OCI-LY7 (cell line): ENCODE data around the gene AFDN. TPM values are rescaled to one million over a fixed set of nuclear protein-coding genes. Genes with fewer than 3 reads are reported as not detected.

Experiments used
- BruUV-seq: library from RNA; stranded (reverse); fragments of 400-500 nt; replicated peaks from 2 replicates; lab custom pipeline; 2021; lab: Mats Ljungman, UMichigan
- CTCF ChIA-PET: fragments of 300-600 bp; sonication (Branson Sonifier 250); formaldehyde crosslinking; loops from one replicate; lab custom pipeline; 2022; ENCODE audit warnings: antibody characterized with exemption; ENCODE audit not compliant: unreplicated experiment; lab: Charles Lee
- POLR2A ChIA-PET: fragments of 300-600 bp; sonication (Branson Sonifier 250); formaldehyde crosslinking; loops from one replicate; lab custom pipeline; 2022; ENCODE audit warnings: antibody characterized with exemption; lab: Charles Lee
- DNase-seq: peaks from one replicate; pipeline ENCODE4 v3.0.0-alpha.2; 2015; ENCODE audit warnings: low spot score
- H2AFZ ChIP-seq: fragments of 200-600 bp; sonication (generic), shearing (Covaris generic); 2 replicates; pipeline ENCODE4 v1.6.1; 2014; ENCODE audit warnings: mild to moderate bottlenecking, antibody characterized with exemption, low read length, moderate library complexity
- H3K27ac ChIP-seq: fragments of 200-600 bp; sonication (generic); 2 replicates; pipeline ENCODE4 v1.5.1; 2014; ENCODE audit warnings: mixed run types, low read depth, mild to moderate bottlenecking, moderate library complexity, low read length, inconsistent platforms; ENCODE audit not compliant: poor library complexity, severe bottlenecking
- H3K36me3 ChIP-seq: fragments of 200-600 bp; sonication (generic); 2 replicates; pipeline ENCODE4 v1.6.1; 2014; ENCODE audit warnings: mild to moderate bottlenecking, antibody characterized with exemption, low read length, moderate library complexity, mixed read lengths; ENCODE audit not compliant: insufficient read depth
- H3K4me1 ChIP-seq: fragments of 200-600 bp; sonication (generic); 2 replicates; pipeline ENCODE4 v1.5.1; 2014; ENCODE audit warnings: mild to moderate bottlenecking, low read length; ENCODE audit not compliant: insufficient read depth, poor library complexity, severe bottlenecking
- H3K4me2 ChIP-seq: fragments of 200-600 bp; sonication (generic); 2 replicates; pipeline ENCODE4 v1.6.1; 2014; ENCODE audit warnings: mild to moderate bottlenecking, low read length
- H3K4me3 ChIP-seq: fragments of 200-600 bp; sonication (generic); 2 replicates; pipeline ENCODE4 v1.5.1; 2014; ENCODE audit warnings: mild to moderate bottlenecking, low read depth, low read length; ENCODE audit not compliant: poor library complexity, severe bottlenecking
- H3K79me2 ChIP-seq: fragments of 200-600 bp; sonication (generic); 2 replicates; pipeline ENCODE4 v1.6.1; 2016; ENCODE audit warnings: low read depth, mild to moderate bottlenecking, low read length, moderate library complexity, mixed read lengths; ENCODE audit not compliant: insufficient read depth
- H3K9me2 ChIP-seq: fragments of 200-600 bp; sonication (generic); 2 replicates; pipeline ENCODE4 v1.6.1; 2016; ENCODE audit warnings: mild to moderate bottlenecking, low read length, mixed read lengths; ENCODE audit not compliant: insufficient read depth
- H3K9me3 ChIP-seq: fragments of 200-600 bp; sonication (generic); 2 replicates; pipeline ENCODE4 v1.6.1; 2014; ENCODE audit warnings: mild to moderate bottlenecking, mixed run types, low read length, mixed read lengths
- H4K20me1 ChIP-seq: fragments of 200-600 bp; sonication (generic); 2 replicates; pipeline ENCODE4 v1.6.1; 2014; ENCODE audit warnings: mild to moderate bottlenecking, antibody characterized with exemption, low read length, moderate library complexity, mixed read lengths; ENCODE audit not compliant: insufficient read depth
- EZH2phosphoT487 ChIP-seq: fragments of 200-600 bp; sonication (generic); IDR thresholded peaks from 2 replicates; pipeline ENCODE4 v1.6.1; 2018; ENCODE audit warnings: low read depth, borderline replicate concordance, mild to moderate bottlenecking, mixed run types, antibody characterized with exemption, low read length, moderate library complexity, mixed read lengths
- intact Hi-C: fragments of 100-400 bp; cut with micrococcal nuclease; formaldehyde crosslinking; loops from one replicate; pipeline ENCODE4 v1.10.0; 2022; ENCODE audit not compliant: unreplicated experiment
- total RNA-seq, 2 experiments: library from RNA; depleted of rRNA in 1 of 2; stranded (reverse); fragments of >200 nt in 1 of 2; shearing (Covaris generic) in 1 of 2; gene quantifications; 2 replicates each; pipeline ENCODE4 v1.2.3, GENCODE V29; 2014 to 2022
- TF ChIP-seq, protein P1 (sequence below): fragments of 200-600 bp; sonication (generic); conservative IDR thresholded peaks from 2 replicates; pipeline ENCODE4 v1.5.1; 2014; ENCODE audit warnings: mild to moderate bottlenecking, antibody characterized with exemption, low read length, moderate library complexity, mixed read lengths

AFDN gene
- total RNA-seq, 2 experiments from 2014 or later = 43.6 to 71.6 TPM

DNA sequence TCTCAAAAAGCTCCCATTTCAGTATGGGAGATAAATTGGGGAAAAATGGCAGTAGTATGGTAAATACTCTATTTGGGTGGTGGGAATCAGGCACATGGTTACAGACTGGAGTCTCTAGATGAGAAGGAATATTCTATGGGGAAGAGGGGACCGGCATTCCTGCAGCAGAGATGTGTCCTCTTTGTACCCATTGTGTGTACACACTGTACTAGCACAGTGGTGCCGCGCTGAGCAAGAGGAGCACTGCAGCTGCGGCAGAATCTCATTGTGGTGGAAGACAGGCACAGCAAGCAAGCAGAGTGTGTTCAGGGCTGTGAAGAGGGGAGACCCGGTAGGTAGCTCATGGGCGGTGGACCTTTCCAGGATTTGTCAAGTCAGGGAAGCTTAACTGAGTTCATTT is 13.0 kb downstream of the AFDN start:
- no TSS peak for BruUV-seq
- H2AFZ ChIP-seq = no peak overlapping the region
- ChIA-PET POLR2A (interaction anchor here (1.0 kb wide), 1 partner anchor 27 kb away, joined by 3 read pairs; no protein-coding TSS in a partner anchor), CTCF (interaction anchor here (0.7 kb wide), 1 partner anchor 9 kb away, joined by 3 read pairs; no protein-coding TSS in a partner anchor)
- H3K9me2 ChIP-seq = no peaks in the 10 kb centered on the region
- no peak overlapping the region for H3K4me2 ChIP-seq
- H3K27ac ChIP-seq = no peak overlapping the region
- H3K79me2 ChIP-seq = no peaks in the 10 kb centered on the region
- no peaks in the 10 kb centered on the region for H3K36me3 ChIP-seq
- H3K4me1 ChIP-seq = no peaks in the 10 kb centered on the region
- TF ChIP-seq, protein P1, sequence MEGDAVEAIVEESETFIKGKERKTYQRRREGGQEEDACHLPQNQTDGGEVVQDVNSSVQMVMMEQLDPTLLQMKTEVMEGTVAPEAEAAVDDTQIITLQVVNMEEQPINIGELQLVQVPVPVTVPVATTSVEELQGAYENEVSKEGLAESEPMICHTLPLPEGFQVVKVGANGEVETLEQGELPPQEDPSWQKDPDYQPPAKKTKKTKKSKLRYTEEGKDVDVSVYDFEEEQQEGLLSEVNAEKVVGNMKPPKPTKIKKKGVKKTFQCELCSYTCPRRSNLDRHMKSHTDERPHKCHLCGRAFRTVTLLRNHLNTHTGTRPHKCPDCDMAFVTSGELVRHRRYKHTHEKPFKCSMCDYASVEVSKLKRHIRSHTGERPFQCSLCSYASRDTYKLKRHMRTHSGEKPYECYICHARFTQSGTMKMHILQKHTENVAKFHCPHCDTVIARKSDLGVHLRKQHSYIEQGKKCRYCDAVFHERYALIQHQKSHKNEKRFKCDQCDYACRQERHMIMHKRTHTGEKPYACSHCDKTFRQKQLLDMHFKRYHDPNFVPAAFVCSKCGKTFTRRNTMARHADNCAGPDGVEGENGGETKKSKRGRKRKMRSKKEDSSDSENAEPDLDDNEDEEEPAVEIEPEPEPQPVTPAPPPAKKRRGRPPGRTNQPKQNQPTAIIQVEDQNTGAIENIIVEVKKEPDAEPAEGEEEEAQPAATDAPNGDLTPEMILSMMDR = no peak
- TF ChIP-seq EZH2phosphoT487 = no peak
- H3K9me3 ChIP-seq = no peaks in the 10 kb centered on the region
- DNase-seq = no peak
- peaks cover 30% of the 10 kb centered on the region for H4K20me1 ChIP-seq
- H3K4me3 ChIP-seq = no peak overlapping the region
- intact Hi-C loops = no loop called here

DNA sequence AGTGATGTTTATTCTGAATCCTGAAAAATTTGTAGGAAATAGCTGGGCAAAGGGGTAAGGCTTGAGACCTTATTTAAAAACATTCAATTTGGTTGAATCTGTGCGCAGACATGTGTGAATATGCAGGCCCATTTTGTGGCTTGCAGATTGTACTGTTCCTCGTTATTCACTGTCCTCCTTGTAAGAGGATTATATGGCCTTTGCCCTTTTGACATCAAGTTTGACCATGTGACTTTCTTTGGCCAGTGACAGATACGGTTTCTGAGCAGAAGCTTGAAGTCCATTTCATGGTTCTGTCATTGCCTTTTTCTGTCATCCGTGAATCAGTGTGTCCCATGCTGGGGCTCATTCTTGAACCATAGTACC is 13.4 kb downstream of the AFDN start:
- peaks cover 30% of the 10 kb centered on the region for H4K20me1 ChIP-seq
- no peaks in the 10 kb centered on the region for H3K9me3 ChIP-seq
- H3K4me3 ChIP-seq = no peak overlapping the region
- H3K27ac ChIP-seq = no peak overlapping the region
- no peak for DNase-seq
- H3K79me2 ChIP-seq = no peaks in the 10 kb centered on the region
- CTCF ChIA-PET = interaction anchor here (0.7 kb wide), 1 partner anchor 10 kb away, joined by 3 read pairs; no protein-coding TSS in a partner anchor
- H3K4me2 ChIP-seq = no peak overlapping the region
- no peak overlapping the region for H2AFZ ChIP-seq
- TF ChIP-seq EZH2phosphoT487 = no peak
- TF ChIP-seq, protein P1 = no peak
- no peaks in the 10 kb centered on the region for H3K36me3 ChIP-seq
- POLR2A ChIA-PET = interaction anchor here (1.0 kb wide), 1 partner anchor 27 kb away, joined by 3 read pairs; no protein-coding TSS in a partner anchor
- BruUV-seq = no TSS peak
- H3K9me2 ChIP-seq = no peaks in the 10 kb centered on the region
- intact Hi-C loops = no loop called here
- H3K4me1 ChIP-seq = no peaks in the 10 kb centered on the region

DNA sequence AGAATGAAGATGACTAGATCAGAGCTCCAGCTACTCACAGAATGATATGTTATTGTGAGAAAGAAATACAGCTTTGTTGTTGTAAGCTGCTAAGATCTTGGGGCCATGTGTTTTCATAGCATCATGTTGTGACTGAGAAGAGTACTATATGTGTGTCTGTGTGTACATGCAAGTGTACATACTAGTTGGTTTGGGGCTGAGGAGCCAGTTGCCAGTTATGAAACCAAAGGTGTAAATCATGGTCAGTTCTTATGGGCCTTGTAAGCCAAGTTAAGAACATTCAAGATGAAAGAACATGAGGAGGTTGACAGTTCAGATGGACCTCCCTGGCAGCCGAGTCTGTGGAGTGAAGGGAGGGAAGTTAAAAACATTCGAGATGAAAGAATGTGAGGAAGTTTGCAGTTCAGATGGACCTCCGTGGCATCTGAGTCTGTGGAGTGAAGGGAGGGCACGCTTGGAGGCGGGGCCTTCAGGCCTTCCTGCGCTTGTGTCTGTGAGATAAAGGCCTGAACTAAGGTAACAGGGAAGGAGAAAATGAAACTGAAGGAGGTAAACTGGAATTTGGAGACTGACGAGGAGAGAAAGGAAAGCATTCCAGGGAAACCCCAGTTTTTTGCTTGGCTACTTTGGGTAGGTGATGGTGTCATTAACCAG is 13.9 kb downstream of the AFDN start:
- DNase-seq = no peak
- CTCF ChIA-PET = interaction anchor here (0.7 kb wide), 1 partner anchor 10 kb away, joined by 3 read pairs; no protein-coding TSS in a partner anchor
- Histone ChIP-seq H3K36me3 (no peaks in the 10 kb centered on the region), H3K4me1 (no peaks in the 10 kb centered on the region), H3K27ac (no peak overlapping the region), H3K79me2 (no peaks in the 10 kb centered on the region), H3K9me2 (no peaks in the 10 kb centered on the region), H2AFZ (no peak overlapping the region), H4K20me1 (peaks cover 33% of the 10 kb centered on the region), H3K4me2 (no peak overlapping the region), H3K9me3 (no peaks in the 10 kb centered on the region), H3K4me3 (no peak overlapping the region)
- TF ChIP-seq, protein P1 = no peak
- no peak for TF ChIP-seq EZH2phosphoT487
- POLR2A ChIA-PET = no interaction called here
- no TSS peak for BruUV-seq
- intact Hi-C loops = no loop called here
